A673 (cell line): ENCODE results near the gene NR6A1.

Experiments
- CTCF ChIP-seq: fragments of 300-800, 200-600 bp; sonication (generic); conservative IDR thresholded peaks from 2 replicates; pipeline ENCODE4 v1.5.1; 2017; ENCODE audit warnings: low read depth, mild to moderate bottlenecking, antibody characterized with exemption, low read length, moderate library complexity, mixed read lengths
- EZH2 ChIP-seq: fragments of 200-600 bp; sonication (generic); IDR thresholded peaks from 2 replicates; pipeline ENCODE4 v1.6.1; 2017; ENCODE audit warnings: borderline replicate concordance, low read depth, mild to moderate bottlenecking, mixed read lengths, antibody characterized with exemption, low read length; ENCODE audit not compliant: poor library complexity, severe bottlenecking

GRCh38 chr9:124758061-124758460 lies 13.1 kb downstream of the NR6A1 start:
- no peak for TF ChIP-seq EZH2
- no peak for TF ChIP-seq CTCF
